MM.1S (cell line): ENCODE measurements around the gene KLRC4.
"Not testable (repeated sequence)": the region's sequence is repeated elsewhere in the genome, so short reads cannot be mapped to it uniquely, and the experiment has no call there.

Experiments used
- DNase-seq: peaks from one replicate; pipeline ENCODE4 v3.0.0-alpha.2; 2015
- H2AFZ ChIP-seq: fragments of 300-600 bp; sonication (generic); 2 replicates; pipeline ENCODE4 v1.6.0; 2016; ENCODE audit warnings: antibody characterized with exemption, low read length
- H3F3A ChIP-seq: fragments of 300-600 bp; sonication (generic); 2 replicates; pipeline ENCODE4 v1.6.1; 2016; ENCODE audit warnings: mild to moderate bottlenecking, antibody characterized with exemption, low read length, moderate library complexity, mixed read lengths; ENCODE audit not compliant: insufficient read depth
- H3K27ac ChIP-seq: fragments of 300-600 bp; sonication (generic); 2 replicates; pipeline ENCODE4 v1.5.1; 2016; ENCODE audit warnings: mild to moderate bottlenecking, low read length
- H3K27me3 ChIP-seq: fragments of 300-600 bp; sonication (generic); replicated peaks from 2 replicates; pipeline ENCODE4 v1.6.0; 2016; ENCODE audit warnings: low read length; ENCODE audit not compliant: insufficient read depth
- H3K36me3 ChIP-seq: fragments of 300-600 bp; sonication (generic); replicated peaks from 2 replicates; pipeline ENCODE4 v1.6.1; 2016; ENCODE audit warnings: mild to moderate bottlenecking, low read length, mixed read lengths; ENCODE audit not compliant: insufficient read depth
- H3K4me1 ChIP-seq: fragments of 300-600 bp; sonication (generic); 2 replicates; pipeline ENCODE4 v1.6.1; 2016; ENCODE audit warnings: low read length, mixed read lengths
- H3K4me2 ChIP-seq: fragments of 300-600 bp; sonication (generic); 2 replicates; pipeline ENCODE4 v1.6.0; 2016; ENCODE audit warnings: low read depth, low read length
- H3K4me3 ChIP-seq: fragments of 300-600 bp; sonication (generic); 2 replicates; pipeline ENCODE4 v1.5.1; 2016; ENCODE audit warnings: low read length, mixed read lengths
- H3K79me2 ChIP-seq: fragments of 300-600 bp; sonication (generic); 2 replicates; pipeline ENCODE4 v1.6.1; 2016; ENCODE audit warnings: mixed run types, low read length, mixed read lengths
- H3K9ac ChIP-seq: fragments of 300-600 bp; sonication (generic); 2 replicates; pipeline ENCODE4 v1.6.1; 2016; ENCODE audit warnings: low read length, mixed read lengths
- H3K9me2 ChIP-seq: fragments of 300-600 bp; sonication (generic); replicated peaks from 2 replicates; pipeline ENCODE4 v1.6.1; 2016; ENCODE audit warnings: mild to moderate bottlenecking, low read length, mixed read lengths; ENCODE audit not compliant: insufficient read depth
- H3K9me3 ChIP-seq: fragments of 300-600 bp; sonication (generic); replicated peaks from 2 replicates; pipeline ENCODE4 v1.6.1; 2016; ENCODE audit warnings: mild to moderate bottlenecking, low read length, mixed read lengths; ENCODE audit not compliant: insufficient read depth
- H4K20me1 ChIP-seq: fragments of 300-600 bp; sonication (generic); 2 replicates; pipeline ENCODE4 v1.6.1; 2016; ENCODE audit warnings: mild to moderate bottlenecking, low read length, moderate library complexity, mixed read lengths; ENCODE audit not compliant: insufficient read depth
- EZH2 ChIP-seq: fragments of 300-600 bp; sonication (generic); optimal IDR thresholded peaks from 2 replicates; pipeline ENCODE3; 2017; ENCODE audit warnings: low read depth, mild to moderate bottlenecking, antibody characterized with exemption, low read length, mixed read lengths
- EZH2phosphoT487 ChIP-seq: fragments of 300-600 bp; sonication (generic); IDR thresholded peaks from 2 replicates; pipeline ENCODE4 v1.6.1; 2018; ENCODE audit warnings: antibody characterized with exemption, low read length
- TF ChIP-seq, protein P1 (sequence below): fragments of 300-600 bp; sonication (generic); IDR thresholded peaks from 2 replicates; pipeline ENCODE4 v1.5.1; 2016; ENCODE audit warnings: antibody characterized with exemption, low read length, mixed read lengths

The KLRC4 gene

GRCh38 chr12:10395390-10395998 is 14.1 kb downstream of the KLRC4 start:
- no peak overlapping the region for H3K4me3 ChIP-seq
- no peaks in the 10 kb centered on the region for H3K9me2 ChIP-seq
- H3K27me3 ChIP-seq, result no peaks in the 10 kb centered on the region
- H2AFZ ChIP-seq, result no peak overlapping the region
- H3K4me2 ChIP-seq, result no peak overlapping the region
- no peak for DNase-seq
- no peaks in the 10 kb centered on the region for H3K9me3 ChIP-seq
- no peak overlapping the region for H3K27ac ChIP-seq
- TF ChIP-seq EZH2 (no peak), EZH2phosphoT487 (no peak)
- TF ChIP-seq, protein P1, sequence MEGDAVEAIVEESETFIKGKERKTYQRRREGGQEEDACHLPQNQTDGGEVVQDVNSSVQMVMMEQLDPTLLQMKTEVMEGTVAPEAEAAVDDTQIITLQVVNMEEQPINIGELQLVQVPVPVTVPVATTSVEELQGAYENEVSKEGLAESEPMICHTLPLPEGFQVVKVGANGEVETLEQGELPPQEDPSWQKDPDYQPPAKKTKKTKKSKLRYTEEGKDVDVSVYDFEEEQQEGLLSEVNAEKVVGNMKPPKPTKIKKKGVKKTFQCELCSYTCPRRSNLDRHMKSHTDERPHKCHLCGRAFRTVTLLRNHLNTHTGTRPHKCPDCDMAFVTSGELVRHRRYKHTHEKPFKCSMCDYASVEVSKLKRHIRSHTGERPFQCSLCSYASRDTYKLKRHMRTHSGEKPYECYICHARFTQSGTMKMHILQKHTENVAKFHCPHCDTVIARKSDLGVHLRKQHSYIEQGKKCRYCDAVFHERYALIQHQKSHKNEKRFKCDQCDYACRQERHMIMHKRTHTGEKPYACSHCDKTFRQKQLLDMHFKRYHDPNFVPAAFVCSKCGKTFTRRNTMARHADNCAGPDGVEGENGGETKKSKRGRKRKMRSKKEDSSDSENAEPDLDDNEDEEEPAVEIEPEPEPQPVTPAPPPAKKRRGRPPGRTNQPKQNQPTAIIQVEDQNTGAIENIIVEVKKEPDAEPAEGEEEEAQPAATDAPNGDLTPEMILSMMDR, result no peak
- no peak overlapping the region for H3K9ac ChIP-seq
- H3K4me1 ChIP-seq, result no peaks in the 10 kb centered on the region
- H3K79me2 ChIP-seq, result no peaks in the 10 kb centered on the region
- H3K36me3 ChIP-seq, result no peaks in the 10 kb centered on the region
- H4K20me1 ChIP-seq, result no peaks in the 10 kb centered on the region
- no peaks in the 10 kb centered on the region for H3F3A ChIP-seq

DNA sequence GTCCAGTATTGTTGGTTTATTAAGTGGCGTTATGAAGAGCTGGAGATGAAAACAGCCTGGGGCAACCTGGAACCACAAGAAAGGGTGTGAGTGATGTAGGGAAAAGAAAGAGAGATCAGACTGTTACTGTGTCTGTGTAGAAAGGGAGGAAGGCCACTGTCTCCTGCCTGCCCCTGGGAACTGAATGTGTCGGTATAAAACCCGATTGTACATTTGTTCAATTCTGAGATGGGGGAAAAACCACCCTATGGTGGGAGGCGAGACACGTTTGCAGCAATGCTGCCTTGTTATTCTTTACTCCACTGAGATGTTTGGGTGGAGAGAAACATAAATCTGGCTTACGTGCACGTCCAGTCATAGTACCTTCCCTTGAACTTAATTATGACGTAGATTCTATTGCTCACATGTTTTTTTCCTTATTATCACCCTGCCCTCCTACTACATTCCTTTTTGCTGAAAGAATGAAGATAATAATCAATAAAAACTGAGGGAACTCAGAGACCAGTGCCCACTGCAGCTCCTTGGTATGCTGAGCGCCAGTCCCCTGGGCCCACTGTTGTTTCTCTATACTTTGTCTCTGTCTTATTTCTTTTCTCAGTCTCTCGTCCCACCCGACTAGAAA is 14.9 kb downstream of the KLRC4 start:
- not testable (repeated sequence) for H3K4me1 ChIP-seq, H3K27me3 ChIP-seq, H3F3A ChIP-seq, H2AFZ ChIP-seq, H4K20me1 ChIP-seq, H3K9ac ChIP-seq, H3K36me3 ChIP-seq, H3K9me2 ChIP-seq, H3K4me3 ChIP-seq, H3K4me2 ChIP-seq, H3K79me2 ChIP-seq, DNase-seq, H3K9me3 ChIP-seq, H3K27ac ChIP-seq

DNA sequence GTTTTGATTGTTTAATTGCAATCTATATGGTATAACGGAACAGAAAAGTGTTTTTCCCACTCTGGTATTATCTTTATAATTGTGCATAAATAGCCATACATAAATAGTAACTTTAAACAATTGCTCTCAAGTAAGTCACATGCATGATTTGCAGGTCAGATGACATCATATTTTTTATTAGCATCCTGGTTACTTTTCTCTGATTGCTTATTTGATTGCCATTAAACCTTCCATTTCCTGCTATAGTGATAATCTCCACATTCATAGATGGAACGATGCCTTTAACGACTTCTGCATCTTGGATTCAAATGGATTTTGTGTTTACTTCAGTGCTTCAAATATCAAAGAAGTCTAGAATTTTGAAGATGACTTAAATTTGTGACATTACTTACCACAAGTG is 16.3 kb downstream of the KLRC4 start:
- no peak overlapping the region for H3K27ac ChIP-seq
- no peaks in the 10 kb centered on the region for H3F3A ChIP-seq
- no peaks in the 10 kb centered on the region for H4K20me1 ChIP-seq
- H3K4me1 ChIP-seq, result no peaks in the 10 kb centered on the region
- H3K79me2 ChIP-seq, result no peaks in the 10 kb centered on the region
- no peak overlapping the region for H3K4me3 ChIP-seq
- H3K27me3 ChIP-seq, result no peaks in the 10 kb centered on the region
- H3K9me3 ChIP-seq, result no peaks in the 10 kb centered on the region
- no peak for DNase-seq
- H3K36me3 ChIP-seq, result no peaks in the 10 kb centered on the region
- no peak overlapping the region for H2AFZ ChIP-seq
- H3K9me2 ChIP-seq, result no peaks in the 10 kb centered on the region
- H3K9ac ChIP-seq, result no peak overlapping the region
- H3K4me2 ChIP-seq, result no peak overlapping the region
- TF ChIP-seq, protein P1, result no peak
- TF ChIP-seq EZH2phosphoT487, result no peak
- TF ChIP-seq EZH2, result no peak

DNA sequence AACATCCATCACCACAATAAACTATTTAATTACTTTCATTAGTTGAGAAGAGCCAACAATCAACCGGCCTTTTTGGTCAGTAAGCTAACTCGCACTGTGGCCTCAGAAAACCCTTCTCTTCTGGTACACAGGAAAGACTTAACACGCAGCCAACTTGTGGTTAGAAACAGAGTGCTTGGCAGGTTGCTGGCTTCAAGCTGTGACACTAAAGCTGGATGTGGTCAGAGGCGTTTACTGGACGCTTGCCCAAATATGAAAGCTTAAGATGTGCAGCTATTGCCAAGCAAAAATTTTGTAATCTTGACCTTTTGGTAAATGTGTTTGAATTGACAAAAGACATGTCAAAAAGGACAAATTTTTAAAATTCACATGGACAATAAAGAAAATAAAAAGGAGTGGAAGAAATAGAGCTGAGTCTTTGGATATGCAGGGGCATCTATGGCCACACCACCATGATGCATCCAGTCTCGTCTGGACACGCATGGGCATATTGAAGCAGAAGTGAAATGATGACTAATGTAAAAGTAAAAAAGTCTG is 17.1 kb downstream of the KLRC4 start:
- Histone ChIP-seq H3K36me3 (no peaks in the 10 kb centered on the region), H3K9me2 (no peaks in the 10 kb centered on the region), H3K4me3 (no peak overlapping the region), H2AFZ (no peak overlapping the region), H3K4me1 (no peaks in the 10 kb centered on the region), H3K4me2 (no peak overlapping the region), H3K79me2 (no peaks in the 10 kb centered on the region), H3K9me3 (no peaks in the 10 kb centered on the region), H4K20me1 (no peaks in the 10 kb centered on the region), H3K27me3 (no peaks in the 10 kb centered on the region), H3K9ac (no peak overlapping the region), H3K27ac (no peak overlapping the region), H3F3A (no peaks in the 10 kb centered on the region)
- DNase-seq, result peak; percentile 27
- TF ChIP-seq, protein P1, result no peak
- TF ChIP-seq EZH2phosphoT487, result no peak
- no peak for TF ChIP-seq EZH2

DNA sequence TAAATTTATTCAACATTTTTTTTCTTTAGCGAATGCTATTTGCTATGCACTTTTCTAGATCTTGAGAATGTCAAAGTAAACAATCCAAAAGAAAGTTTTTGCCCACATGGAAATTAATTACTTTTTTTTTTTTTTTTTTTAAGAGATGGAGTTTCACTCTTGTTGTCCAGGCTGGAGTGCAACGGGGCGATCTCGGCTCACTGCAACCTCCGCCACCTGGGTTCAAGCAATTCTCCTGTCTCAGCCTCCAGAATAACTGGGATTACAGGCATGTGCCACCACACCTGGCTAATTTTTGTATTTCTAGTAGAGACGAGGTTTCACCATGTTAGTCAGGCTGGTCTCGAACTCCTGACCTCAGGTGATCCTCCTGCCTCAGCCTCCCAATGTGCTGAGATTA is 18.6 kb downstream of the KLRC4 start:
- not testable (repeated sequence) for H4K20me1 ChIP-seq, H3K9me3 ChIP-seq, H3K4me3 ChIP-seq, H3K4me2 ChIP-seq, H3K9me2 ChIP-seq, H3K27me3 ChIP-seq, H3K27ac ChIP-seq, H3K36me3 ChIP-seq, H3F3A ChIP-seq, H2AFZ ChIP-seq, H3K9ac ChIP-seq, DNase-seq, H3K79me2 ChIP-seq, H3K4me1 ChIP-seq
